CD4-positive, CD25-positive, alpha-beta regulatory T cell (primary cell): Measurements from ENCODE around the gene CXCR5. TPM values are rescaled to one million over a fixed set of nuclear protein-coding genes. Genes with fewer than 3 reads are reported as not detected.

Experiments
- ATAC-seq, 2 donors: fragments of 150-1000 bp; cut with Tn5 transposase; one replicate each; pipeline ENCODE4 v1.10.0; 2021; ENCODE audit warnings: low read depth in 2 of 2, moderate number of reproducible peaks in 2 of 2, moderate library complexity in 1 of 2
- DNase-seq, 3 donors: peaks; one replicate each; pipeline versions ENCODE4 v3.0.0 to v3.0.0-alpha.2; 2012 to 2022; ENCODE audit warnings: mixed read lengths in 1 of 3
- H3K27ac ChIP-seq: one replicate; pipeline ENCODE4 v1.7.0; 2013; ENCODE audit warnings: mild to moderate bottlenecking, low read length; ENCODE audit not compliant: insufficient read depth, poor library complexity, severe bottlenecking
- H3K27me3 ChIP-seq: one replicate; pipeline ENCODE4 v1.7.0; 2013; ENCODE audit warnings: low read length; ENCODE audit not compliant: control insufficient read depth, insufficient read depth
- H3K36me3 ChIP-seq: one replicate; pipeline ENCODE4 v1.7.0; 2013; ENCODE audit warnings: mild to moderate bottlenecking, low read length, moderate library complexity; ENCODE audit not compliant: control insufficient read depth, insufficient read depth
- H3K4me1 ChIP-seq: 2 replicates; pipeline ENCODE4 v1.7.0; 2013; ENCODE audit warnings: mild to moderate bottlenecking, low read length; ENCODE audit not compliant: insufficient read depth, control insufficient read depth, poor library complexity, severe bottlenecking
- H3K4me3 ChIP-seq: one replicate; pipeline ENCODE4 v1.7.0; 2013; ENCODE audit warnings: low read depth, mild to moderate bottlenecking, low read length, moderate library complexity
- H3K9me3 ChIP-seq, 2 experiments: 1 replicate in 1 of 2; 2 replicates in 1 of 2; pipeline ENCODE4 v1.7.0; 2013; ENCODE audit warnings: low read length in 2 of 2, mild to moderate bottlenecking in 1 of 2, moderate library complexity in 1 of 2; ENCODE audit not compliant: control insufficient read depth in 2 of 2
- H3K27ac Mint-ChIP-seq, 3 donors: one replicate each; pipeline ENCODE4 v1.8.0; 2020 to 2022; ENCODE audit warnings: mild to moderate bottlenecking in 3 of 3, mixed read lengths in 3 of 3, moderate library complexity in 2 of 3
- H3K27me3 Mint-ChIP-seq: one replicate; pipeline ENCODE4 v1.8.0; 2022; ENCODE audit warnings: mild to moderate bottlenecking, mixed read lengths
- H3K36me3 Mint-ChIP-seq: one replicate; pipeline ENCODE4 v1.8.0; 2020; ENCODE audit warnings: mixed read lengths
- H3K4me1 Mint-ChIP-seq, 4 donors: one replicate each; pipeline ENCODE4 v1.8.0; 2020 to 2022; ENCODE audit warnings: mixed read lengths in 4 of 4, mild to moderate bottlenecking in 1 of 4
- H3K4me3 Mint-ChIP-seq, 4 donors: one replicate each; pipeline ENCODE4 v1.8.0; 2020 to 2022; ENCODE audit warnings: mild to moderate bottlenecking in 4 of 4, mixed read lengths in 4 of 4, moderate library complexity in 3 of 4
- H3K9me3 Mint-ChIP-seq, 7 donors: one replicate each; pipeline ENCODE4 v1.8.0; 2020 to 2022; ENCODE audit warnings: mixed read lengths in 7 of 7, mild to moderate bottlenecking in 3 of 7, moderate library complexity in 2 of 7
- polyA plus RNA-seq, 4 donors: library from polyadenylated mRNA; unstranded; fragments of 300-500 nt; fragmentation: Illumina TruSeq; gene quantifications; one replicate each; pipeline ENCODE4 v1.2.3, GENCODE V29; 2021
- total RNA-seq: library from RNA; stranded (reverse); gene quantifications from one replicate; pipeline ENCODE4 v1.2.3, GENCODE V29; 2022

Gene CXCR5
- total and polyA plus RNA-seq, 5 donors from 2014 or later: 3.3 to 10.7 (median 4.8) TPM

DNA sequence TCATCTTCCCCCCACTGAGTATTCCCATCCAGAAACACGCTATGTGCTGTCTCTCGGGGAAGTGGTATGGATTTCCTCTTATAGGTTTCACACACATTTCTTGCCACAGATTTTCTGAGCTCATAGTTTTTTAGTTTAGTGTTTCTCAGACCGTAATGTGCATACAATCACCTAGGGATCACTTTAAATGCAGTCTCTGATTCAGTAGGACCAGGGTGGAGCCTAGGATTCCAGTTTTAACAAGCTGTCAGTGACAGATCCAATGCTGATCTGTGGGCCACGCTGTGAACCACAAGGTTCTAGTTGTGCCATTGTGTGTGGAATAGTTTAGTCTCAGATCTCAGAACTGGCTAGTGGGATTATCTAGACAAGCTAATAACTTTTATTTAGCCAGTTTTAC, 23.7 kb upstream of the CXCR5 start:
- no peak overlapping the region for H3K4me3 Mint-ChIP-seq
- Histone ChIP-seq H3K4me1 (no peaks in the 10 kb centered on the region), H3K9me3 (no peaks in the 10 kb centered on the region), H3K27ac (no peak overlapping the region), H3K27me3 (no peaks in the 10 kb centered on the region), H3K4me3 (no peak overlapping the region), H3K36me3 (no peaks in the 10 kb centered on the region)
- H3K27ac Mint-ChIP-seq: peak overlapping the region in 1 of 3 donors; percentile 56
- no peaks in the 10 kb centered on the region for H3K27me3 Mint-ChIP-seq
- peaks cover 0 to 3% (median 0%) of the 10 kb centered on the region in 7 donors for H3K9me3 Mint-ChIP-seq
- peaks cover 5 to 13% (median 9%) of the 10 kb centered on the region in 4 donors for H3K4me1 Mint-ChIP-seq
- ATAC-seq: no peak
- H3K36me3 Mint-ChIP-seq: no peaks in the 10 kb centered on the region
- no peak for DNase-seq

GRCh38 chr11:118868659-118869058, 15.0 kb upstream of the CXCR5 start:
- no peak for DNase-seq
- Mint-ChIP-seq H3K27ac (peak overlapping the region; percentile 32 to 99 (median 65)), H3K9me3 (peaks cover 0 to 3% (median 0%) of the 10 kb centered on the region in 7 donors), H3K4me3 (no peak overlapping the region), H3K4me1 (peaks cover 22 to 50% (median 30%) of the 10 kb centered on the region in 4 donors), H3K36me3 (no peaks in the 10 kb centered on the region), H3K27me3 (no peaks in the 10 kb centered on the region)
- H3K27ac ChIP-seq: peak overlapping the region; percentile 47
- peaks cover 39% of the 10 kb centered on the region for H3K4me1 ChIP-seq
- ATAC-seq: no peak
- H3K27me3 ChIP-seq: no peaks in the 10 kb centered on the region
- no peak overlapping the region for H3K4me3 ChIP-seq
- H3K9me3 ChIP-seq: no peaks in the 10 kb centered on the region
- no peaks in the 10 kb centered on the region for H3K36me3 ChIP-seq

DNA sequence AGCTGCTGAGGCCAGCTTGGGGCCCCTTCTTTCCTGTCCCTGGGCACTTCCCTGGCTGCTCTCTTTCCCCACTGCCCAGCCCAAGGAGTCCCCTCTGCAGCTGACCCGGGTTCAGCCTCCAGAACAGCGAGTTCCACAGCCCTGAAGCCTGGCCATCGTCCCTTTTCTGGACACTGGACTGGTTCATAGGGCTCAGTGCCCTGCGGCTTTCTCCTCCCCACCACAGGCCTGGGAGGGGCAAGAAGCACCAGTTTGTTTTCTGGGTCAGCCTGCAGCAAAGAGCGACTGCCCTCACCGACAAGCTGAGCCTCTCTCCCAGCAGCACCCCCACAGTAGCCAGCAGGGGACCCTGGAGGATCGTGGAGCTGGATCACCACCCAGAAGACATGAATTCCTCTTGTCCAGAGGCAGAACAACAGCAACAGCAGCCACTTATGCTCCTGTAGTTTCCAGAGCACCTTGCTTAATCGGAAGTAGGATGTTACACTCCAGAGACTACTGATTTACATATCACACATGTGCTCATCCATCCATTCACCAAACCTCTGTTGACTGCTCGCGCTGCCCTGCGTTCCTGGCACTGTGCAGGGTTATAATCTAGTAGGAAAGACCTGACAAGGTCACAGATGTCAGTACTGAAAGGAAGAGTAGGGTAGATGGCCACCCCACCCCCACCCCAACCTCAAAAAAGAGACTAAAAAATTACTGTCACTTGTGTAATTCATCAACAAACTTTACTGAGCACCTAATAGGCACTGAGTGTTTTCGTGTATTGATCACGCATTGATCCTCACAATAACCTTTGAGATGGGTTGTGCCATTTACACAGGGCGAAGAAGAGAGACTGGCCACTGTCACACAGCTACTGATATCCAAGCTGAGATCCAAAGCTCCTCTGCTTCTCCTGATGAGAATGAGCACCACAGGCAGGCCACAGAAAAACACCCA, 13.0 kb upstream of the CXCR5 start:
- Histone ChIP-seq H3K27ac (peak overlapping the region; percentile 94), H3K9me3 (no peaks in the 10 kb centered on the region), H3K4me1 (peaks cover 52% of the 10 kb centered on the region), H3K27me3 (no peaks in the 10 kb centered on the region), H3K36me3 (no peaks in the 10 kb centered on the region), H3K4me3 (peak overlapping the region; percentile 65)
- Mint-ChIP-seq H3K9me3 (no peaks in the 10 kb centered on the region), H3K36me3 (no peaks in the 10 kb centered on the region), H3K4me3 (peak overlapping the region; percentile 80 to 86 (median 82)), H3K4me1 (peaks cover 29 to 68% (median 42%) of the 10 kb centered on the region in 4 donors), H3K27ac (peak overlapping the region; percentile 98 to 99 (median 99)), H3K27me3 (no peaks in the 10 kb centered on the region)
- DNase-seq (peak in 1 of 3 donors; percentile 64), ATAC-seq (peak; percentile 18 to 28)

- no peaks in the 10 kb centered on the region for H3K9me3 ChIP-seq
- Mint-ChIP-seq H3K36me3 (no peaks in the 10 kb centered on the region), H3K4me1 (peaks cover 36 to 86% (median 57%) of the 10 kb centered on the region in 4 donors), H3K27me3 (peaks cover 4% of the 10 kb centered on the region), H3K9me3 (no peaks in the 10 kb centered on the region), H3K27ac (peak overlapping the region; percentile 96 to 99 (median 96)), H3K4me3 (peak overlapping the region; percentile 61 to 82 (median 74))
- no peaks in the 10 kb centered on the region for H3K36me3 ChIP-seq
- peak overlapping the region; percentile 77 for H3K27ac ChIP-seq
- ATAC-seq: peak; percentile 8 to 17
- H3K4me3 ChIP-seq: peak overlapping the region; percentile 50
- peak; percentile 57 to 85 (median 78) for DNase-seq
- H3K27me3 ChIP-seq: no peaks in the 10 kb centered on the region
- peaks cover 67% of the 10 kb centered on the region for H3K4me1 ChIP-seq
These were observed 11.3 kb upstream of the CXCR5 start for GRCh38 chr11:118872403-118872821.

DNA sequence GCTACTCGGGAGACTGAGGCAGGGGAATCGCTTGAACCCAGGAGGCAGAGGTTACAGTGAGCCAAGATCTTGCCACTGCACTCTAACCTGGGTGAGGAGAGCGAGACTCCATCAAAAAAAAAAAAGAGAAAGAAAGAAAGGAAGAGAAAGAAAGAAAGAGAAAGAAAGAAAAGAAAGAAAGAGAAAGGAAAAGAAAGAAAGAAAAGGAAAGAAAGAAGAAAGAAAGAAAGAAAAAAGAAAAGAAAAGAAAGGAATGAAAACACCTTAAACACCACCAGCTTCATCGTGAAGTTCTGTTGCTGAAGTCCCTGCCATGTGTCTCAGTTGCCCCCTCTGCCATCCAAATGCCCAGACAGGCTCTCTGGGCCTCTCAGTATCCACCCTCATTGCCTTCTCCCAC, 9.9 kb upstream of the CXCR5 start:
- Mint-ChIP-seq H3K4me1 (peaks cover 36 to 93% (median 67%) of the 10 kb centered on the region in 4 donors), H3K4me3 (peak overlapping the region in 2 of 4 donors; percentile 73 to 75), H3K27me3 (peaks cover 4% of the 10 kb centered on the region), H3K9me3 (no peaks in the 10 kb centered on the region), H3K36me3 (no peaks in the 10 kb centered on the region), H3K27ac (peak overlapping the region; percentile 95 to 99 (median 99))
- DNase-seq (no peak), ATAC-seq (no peak)
- H3K9me3 ChIP-seq: no peaks in the 10 kb centered on the region
- H3K4me3 ChIP-seq: no peak overlapping the region
- H3K27ac ChIP-seq: peak overlapping the region; percentile 77
- H3K36me3 ChIP-seq: no peaks in the 10 kb centered on the region
- H3K27me3 ChIP-seq: no peaks in the 10 kb centered on the region
- H3K4me1 ChIP-seq: peaks cover 81% of the 10 kb centered on the region

GRCh38 chr11:118876286-118876685, 7.4 kb upstream of the CXCR5 start:
- Mint-ChIP-seq H3K27ac (peak overlapping the region; percentile 99 to 100 (median 99)), H3K9me3 (peaks cover 0 to 2% (median 0%) of the 10 kb centered on the region in 7 donors), H3K4me1 (peaks cover 22 to 93% (median 70%) of the 10 kb centered on the region in 4 donors), H3K27me3 (peaks cover 4% of the 10 kb centered on the region), H3K4me3 (peak overlapping the region; percentile 70 to 85 (median 80)), H3K36me3 (no peaks in the 10 kb centered on the region)
- Histone ChIP-seq H3K4me3 (peak overlapping the region; percentile 49), H3K9me3 (no peaks in the 10 kb centered on the region), H3K36me3 (no peaks in the 10 kb centered on the region), H3K27ac (peak overlapping the region; percentile 77), H3K4me1 (peaks cover 71% of the 10 kb centered on the region), H3K27me3 (no peaks in the 10 kb centered on the region)
- ATAC-seq: no peak
- no peak for DNase-seq

DNA sequence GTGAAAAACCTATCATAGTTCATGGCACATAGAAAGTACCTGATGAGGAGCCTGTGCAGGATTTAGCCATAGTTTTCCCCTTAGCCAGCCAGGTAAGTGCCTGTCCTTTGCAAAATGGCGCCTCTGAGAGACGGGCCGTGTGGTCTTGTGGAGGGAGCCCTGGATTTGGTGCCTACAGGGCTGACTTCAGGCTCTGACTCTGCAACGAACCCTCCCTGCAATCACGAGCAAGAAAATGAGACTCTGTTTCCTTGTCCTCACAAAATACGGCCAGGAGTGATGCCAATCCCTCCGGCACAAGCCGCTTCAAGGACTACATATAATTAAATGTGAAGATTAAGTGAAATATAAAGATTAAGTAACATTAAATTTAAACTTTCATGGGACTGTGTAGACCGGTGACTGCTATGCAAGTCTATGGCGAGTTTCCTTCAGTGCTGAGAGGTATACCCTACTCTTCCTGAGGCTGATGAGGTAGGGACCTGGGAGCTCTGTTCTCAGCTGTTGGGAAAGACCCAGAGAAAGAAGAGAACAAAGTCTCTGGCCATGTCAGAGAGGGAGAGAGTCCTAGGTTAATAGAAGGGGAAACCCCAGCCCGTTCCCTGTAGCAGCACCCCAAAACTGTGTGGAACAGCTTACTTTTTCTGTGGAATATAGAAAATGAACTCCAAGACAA, 6.1 kb upstream of the CXCR5 start:
- no peaks in the 10 kb centered on the region for H3K9me3 ChIP-seq
- peak overlapping the region; percentile 99 to 100 (median 99) for H3K27ac Mint-ChIP-seq
- no peaks in the 10 kb centered on the region for H3K36me3 Mint-ChIP-seq
- DNase-seq: no peak
- peak overlapping the region; percentile 70 to 86 (median 84) for H3K4me3 Mint-ChIP-seq
- no peaks in the 10 kb centered on the region for H3K27me3 ChIP-seq
- H3K36me3 ChIP-seq: no peaks in the 10 kb centered on the region
- peaks cover 4% of the 10 kb centered on the region for H3K27me3 Mint-ChIP-seq
- peaks cover 70% of the 10 kb centered on the region for H3K4me1 ChIP-seq
- peaks cover 20 to 96% (median 73%) of the 10 kb centered on the region in 4 donors for H3K4me1 Mint-ChIP-seq
- no peak for ATAC-seq
- peak overlapping the region; percentile 77 for H3K27ac ChIP-seq
- H3K9me3 Mint-ChIP-seq: peaks cover 0 to 2% (median 0%) of the 10 kb centered on the region in 7 donors
- H3K4me3 ChIP-seq: peak overlapping the region; percentile 54
